GM21825 (cell line): ENCODE measurements around the gene C1S.
"Not testable (repeated sequence)": the region's sequence is repeated elsewhere in the genome, so short reads cannot be mapped to it uniquely, and the experiment has no call there.

Source experiments
- ATAC-seq: cut with Tn5 transposase; IDR thresholded peaks from one replicate; pipeline ENCODE4 v1.9.1; 2021; ENCODE audit warnings: mild to moderate bottlenecking, moderate library complexity; ENCODE audit not compliant: unreplicated experiment

Gene C1S

DNA sequence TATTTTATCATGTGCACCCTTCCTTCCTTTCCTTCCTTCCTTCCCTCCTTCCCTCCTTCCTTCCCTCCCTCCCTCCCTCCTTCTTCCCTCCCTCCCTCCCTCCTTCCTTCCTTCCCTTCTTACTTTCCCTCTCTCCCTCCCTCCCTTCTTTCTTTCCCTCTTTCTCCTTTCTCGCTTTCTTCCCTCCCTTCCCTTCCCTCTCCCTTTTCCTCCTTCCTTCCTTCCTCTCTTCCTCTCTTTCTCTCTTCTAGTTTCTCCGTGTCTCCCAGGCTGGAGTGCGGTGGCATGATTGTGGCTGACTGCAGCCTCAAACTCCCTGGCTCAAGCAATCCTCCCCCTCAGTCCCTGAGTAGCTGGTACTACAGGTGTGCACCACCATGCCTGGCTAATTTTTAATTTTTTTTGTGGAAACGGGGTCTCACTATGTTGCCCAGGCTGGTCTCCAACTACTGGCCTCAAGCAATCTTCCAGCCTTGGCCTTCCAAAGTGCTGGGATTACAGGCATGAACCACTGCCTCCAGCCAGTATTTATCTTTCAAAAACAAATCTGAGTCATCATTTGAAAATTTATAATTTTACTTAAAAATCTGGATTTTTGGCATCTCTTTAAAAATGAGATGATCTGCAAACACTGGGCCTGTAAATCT lies 40.7 kb downstream of the C1S start:
- ATAC-seq: no peak

DNA sequence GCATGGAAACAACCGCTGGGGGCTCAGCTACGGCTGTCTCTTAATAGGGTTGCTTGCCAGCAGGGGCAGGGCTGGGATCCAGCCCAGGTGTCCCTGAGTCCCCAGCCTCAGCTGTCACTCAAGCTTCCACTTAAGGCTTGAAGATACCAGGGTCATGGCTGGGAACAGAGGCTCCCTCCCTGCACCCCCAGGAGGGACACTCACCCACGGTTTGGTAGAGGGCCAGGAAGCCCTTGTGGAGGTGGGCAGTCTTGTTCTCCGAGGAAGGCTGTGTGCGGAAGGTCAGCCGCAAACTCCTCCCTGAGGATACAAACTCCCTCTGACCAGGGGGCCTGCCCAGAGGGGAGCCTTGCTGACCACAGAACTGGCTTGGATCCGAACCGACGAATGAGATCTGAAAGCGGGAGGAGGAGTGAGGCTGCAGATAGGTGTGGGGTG lies 41.2 kb downstream of the C1S start:
- ATAC-seq: no peak

DNA sequence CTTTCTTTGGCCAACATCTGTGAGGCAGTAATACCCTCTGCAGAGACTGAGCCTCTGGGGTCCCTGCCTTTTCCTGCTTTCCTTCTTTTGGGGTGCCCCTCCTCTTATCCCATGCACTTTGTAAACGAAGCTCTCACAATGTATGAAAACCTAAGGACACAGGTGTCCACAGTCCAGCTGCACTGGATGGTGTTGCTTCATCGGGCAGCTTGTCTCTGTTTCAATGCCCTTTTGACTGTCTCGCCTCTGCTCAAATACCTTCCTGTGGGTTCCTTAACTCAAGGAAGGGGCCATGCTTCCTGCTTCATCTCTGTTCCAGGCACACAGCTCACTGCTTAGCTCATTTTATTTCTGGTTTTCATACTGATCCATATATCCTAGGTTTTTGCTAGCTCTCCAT lies 42.1 kb downstream of the C1S start:
- no peak for ATAC-seq

DNA sequence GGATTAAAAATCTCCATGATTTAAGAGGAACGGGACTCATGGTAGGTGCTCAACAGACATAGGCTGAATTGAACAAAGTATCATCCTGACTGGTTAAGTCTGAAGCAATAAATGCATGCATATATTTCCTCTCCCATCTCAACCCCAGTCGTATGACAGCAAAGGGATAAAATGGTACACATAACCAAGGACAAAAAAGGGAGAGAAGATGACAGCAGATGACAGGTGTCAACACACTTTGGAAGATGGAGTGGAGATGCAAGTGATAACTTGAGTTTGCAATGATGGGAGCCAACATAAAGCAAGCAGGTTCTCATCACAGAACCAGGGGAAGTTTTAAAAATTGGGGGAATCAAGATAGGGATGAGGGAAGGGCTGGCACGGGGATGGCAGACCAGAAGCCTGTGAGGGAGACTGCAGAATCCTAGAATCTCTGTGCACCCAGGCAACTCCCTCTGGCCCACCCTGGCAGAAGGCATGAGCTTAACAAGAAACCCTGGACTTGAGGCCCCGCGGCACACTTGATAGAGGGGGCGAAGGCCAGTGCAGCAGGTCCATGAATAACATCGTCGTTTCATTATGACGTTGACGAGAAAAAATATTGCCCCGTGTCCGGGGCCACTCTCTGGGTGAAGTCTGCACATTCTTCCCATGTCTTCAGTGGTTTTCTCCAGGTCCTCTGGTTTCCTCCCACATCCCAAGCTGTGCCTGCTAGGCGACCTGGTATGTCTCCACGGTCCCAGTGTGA lies 43.5 kb downstream of the C1S start:
- no peak for ATAC-seq

DNA sequence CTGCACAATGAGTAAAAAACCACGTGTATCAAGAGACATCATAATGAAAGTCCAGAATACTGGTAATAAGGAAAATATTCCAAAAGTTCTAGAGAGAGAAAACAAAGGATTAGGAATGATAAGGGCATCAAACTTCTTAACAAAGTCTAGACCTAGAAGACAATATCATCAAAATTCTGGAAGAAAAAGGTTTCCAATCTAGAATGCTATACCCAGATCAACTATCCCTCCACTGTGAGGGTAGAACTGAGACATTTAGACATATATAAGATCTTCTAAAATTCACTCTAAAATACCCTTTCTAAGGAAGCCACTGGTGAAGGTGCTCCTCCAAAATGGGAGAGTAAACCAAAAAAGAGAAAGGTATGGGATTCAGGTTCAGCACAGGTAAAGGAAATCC lies 45.6 kb downstream of the C1S start:
- ATAC-seq: no peak

DNA sequence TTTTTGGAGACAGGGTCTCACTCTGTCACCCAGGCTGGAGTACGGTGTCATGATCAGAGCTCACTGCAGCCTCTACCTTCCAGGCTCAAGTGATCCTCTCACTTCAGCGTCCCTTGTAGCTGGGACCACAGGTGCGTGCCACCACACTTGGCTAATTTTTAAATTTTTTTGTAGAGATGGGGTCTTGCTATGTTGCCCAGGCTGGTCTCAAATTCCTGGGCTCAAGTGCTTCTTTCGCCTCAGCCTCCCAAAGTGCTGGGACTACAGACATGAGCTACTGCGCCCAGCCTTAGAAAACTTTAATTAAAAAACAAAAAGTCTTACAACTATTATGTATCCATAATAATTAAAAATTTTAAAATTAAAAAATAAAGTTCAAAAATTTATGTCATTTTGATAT lies 46.7 kb downstream of the C1S start:
- ATAC-seq: not testable (repeated sequence)

DNA sequence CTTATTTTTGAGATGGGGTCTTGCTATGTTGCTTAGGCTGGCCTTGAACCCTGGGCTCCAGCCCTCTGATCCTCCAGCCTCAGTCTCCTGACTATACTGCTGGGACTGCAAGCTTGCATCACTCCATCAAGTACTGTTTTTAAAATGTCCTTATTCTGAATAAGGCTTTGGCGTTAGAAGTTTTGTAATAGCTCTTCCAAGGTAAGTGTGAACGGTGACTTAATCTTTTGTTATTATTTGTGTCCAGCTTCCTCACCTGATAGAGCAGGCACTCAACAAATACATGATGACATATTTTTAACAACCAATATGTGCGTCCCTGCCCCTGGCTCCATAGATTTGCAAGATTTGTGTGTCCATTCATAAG lies 47.1 kb downstream of the C1S start:
- no peak for ATAC-seq

DNA sequence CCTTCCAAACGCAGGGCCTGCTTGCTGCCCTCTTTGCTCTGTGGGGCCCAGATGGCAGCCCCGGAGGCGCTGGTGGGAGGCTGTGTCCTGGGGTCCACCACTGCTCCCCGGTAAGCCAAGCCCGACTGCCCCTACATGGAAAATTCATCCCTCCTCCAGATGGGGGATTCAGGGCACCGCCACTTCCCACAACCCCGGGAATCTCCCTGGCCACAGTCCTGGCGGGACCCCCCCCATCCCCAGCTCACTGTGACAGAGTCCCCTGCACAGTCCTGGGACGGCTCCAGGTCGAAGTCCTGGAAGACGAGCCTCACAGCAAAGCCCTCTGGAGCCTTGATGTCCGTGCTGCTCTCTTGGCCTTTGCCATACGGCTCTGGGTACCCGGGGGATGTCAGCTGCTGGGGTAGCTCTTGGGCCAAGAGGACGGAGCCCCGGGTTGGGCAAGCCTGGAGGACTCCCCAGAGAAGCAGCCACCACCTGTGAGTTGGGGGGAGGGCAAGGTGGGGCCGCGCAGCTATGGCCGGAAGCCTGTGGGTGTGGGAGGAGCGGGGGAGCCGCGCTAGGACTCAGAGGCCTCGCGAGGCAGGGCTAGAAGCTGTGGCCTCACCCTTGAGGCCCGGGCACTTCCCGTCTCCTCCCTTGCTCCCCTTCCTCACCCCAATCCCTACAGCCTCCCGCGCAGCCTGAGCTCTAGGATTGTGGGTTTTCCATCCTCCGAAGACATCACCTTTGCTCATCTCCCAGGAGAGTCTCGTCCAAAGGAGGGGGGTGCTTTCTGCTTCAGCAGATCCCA lies 47.7 kb downstream of the C1S start:
- peak; percentile 90 for ATAC-seq

DNA sequence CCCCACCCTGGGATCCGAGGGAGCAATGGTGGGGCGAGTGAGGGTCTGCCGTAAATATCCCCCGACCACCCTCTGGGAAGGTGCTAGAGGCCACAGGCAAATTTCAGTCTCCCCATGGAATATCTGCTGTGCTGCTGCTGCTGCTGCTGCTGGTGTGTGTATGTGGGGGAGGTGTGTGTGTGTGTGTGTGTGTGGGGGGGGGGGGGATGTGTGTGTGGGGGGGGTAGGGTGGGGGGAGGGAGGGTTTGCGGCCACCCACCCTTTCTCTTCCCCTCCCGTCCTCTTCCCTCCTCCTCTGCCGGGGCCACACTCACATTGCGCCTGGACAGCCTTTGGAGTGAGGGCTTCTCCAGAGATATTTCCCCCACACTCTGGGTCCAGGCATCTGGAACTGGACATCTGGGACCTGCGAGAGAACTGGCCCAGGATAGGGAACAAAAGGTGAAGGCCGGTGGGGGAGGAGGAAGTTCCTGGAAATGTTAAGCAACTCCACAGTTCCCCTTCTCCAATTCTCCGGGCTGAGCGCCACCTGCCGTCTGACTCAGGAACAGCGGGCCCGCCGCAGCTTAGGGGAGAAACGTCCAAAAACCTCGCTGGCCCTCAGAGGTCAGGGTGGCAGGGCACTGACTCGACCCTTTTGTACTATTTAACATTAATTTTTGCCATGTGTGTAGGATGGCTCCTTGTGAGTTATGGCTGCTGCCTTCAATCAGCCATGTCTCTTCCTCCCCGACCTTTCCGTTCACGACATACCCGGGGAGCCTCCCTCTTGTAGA lies 48.5 kb downstream of the C1S start, which contains the start of gene C1RL:
Gene C1RL (minus strand): TSS at position 419 of the 776 bp plus-strand sequence. CDS start 34 bp downstream, at position 385.
- ATAC-seq: no peak

DNA sequence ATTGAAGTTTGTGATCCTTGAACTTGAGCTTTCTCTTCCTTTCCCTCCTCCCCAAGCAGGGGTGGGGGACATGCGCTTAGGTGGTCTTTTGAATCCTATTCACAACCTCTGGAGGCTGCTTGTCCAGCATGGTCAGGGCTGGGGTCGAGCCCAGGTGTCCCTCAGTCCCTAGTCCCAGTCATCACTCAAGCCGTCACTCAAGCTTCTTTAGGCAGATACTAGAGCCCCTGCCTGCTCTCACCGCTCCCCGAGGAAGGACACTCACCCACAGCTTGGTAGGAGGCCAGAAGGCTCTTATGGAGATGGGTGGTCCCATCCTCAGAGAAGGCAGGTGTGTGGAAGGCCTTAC lies 49.0 kb downstream of the C1S start:
- no peak for ATAC-seq

DNA sequence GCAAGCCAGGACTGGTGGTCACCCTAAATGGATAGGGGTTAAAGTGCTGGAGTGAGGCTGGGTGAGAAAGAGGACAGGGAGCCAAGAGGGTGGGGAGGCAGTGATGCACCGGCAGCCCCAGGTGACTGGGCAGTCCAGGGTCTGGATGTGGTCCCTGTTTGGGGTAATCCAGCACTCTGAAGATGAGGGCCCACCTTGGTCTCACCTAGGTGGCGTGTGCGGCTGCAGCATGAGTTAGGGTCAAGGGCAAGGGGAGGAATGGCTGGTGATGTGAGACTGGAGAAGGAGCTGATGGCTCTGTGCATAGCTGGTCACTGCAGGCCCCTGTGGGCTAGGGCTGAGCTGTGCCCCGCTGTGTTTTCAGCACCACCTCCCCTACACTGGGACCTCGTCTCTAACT lies 50.1 kb downstream of the C1S start:
- no peak for ATAC-seq

DNA sequence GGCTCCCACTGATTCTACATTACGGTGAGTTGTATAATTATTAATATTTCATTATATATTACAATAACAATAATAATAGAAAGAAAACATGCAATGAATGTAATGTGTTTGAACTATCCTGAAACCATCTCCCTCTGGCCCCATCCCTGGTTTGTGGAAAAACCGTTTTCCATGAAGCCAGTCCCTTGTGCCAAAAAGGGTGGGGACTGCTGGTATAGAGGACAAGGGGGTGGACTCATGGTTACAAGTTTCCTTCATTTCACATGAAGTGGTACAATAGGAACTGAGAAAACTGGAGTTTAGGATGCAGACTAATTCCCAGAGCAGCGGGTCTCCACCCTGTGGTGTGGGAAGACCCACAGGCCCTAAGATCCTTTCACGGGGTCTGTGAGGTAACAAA lies 51.5 kb downstream of the C1S start:
- ATAC-seq: no peak

DNA sequence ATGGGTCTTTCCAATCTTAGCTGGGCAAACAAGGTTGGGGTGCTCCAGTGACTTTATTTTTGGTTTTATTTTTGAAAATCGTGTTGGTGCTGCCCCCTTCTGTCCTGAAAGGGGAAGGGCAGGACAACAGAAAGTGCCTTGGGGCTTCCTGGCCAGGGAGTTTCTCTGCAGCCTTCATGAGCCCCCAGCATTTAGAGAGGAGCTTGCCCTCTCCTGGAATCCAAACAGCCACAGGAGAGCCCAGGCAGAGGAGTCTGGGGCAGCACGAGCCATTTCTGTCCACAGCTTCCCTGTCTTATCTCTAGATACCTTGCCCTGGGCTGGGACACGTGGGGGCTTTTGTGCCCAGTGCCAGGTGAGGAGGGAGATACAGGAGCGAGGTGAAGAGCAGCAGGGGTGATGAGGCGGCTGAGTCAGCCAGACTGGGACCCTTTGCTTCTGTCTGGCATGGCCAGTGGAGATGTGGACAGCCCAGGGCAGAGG lies 52.9 kb downstream of the C1S start:
- no peak for ATAC-seq

DNA sequence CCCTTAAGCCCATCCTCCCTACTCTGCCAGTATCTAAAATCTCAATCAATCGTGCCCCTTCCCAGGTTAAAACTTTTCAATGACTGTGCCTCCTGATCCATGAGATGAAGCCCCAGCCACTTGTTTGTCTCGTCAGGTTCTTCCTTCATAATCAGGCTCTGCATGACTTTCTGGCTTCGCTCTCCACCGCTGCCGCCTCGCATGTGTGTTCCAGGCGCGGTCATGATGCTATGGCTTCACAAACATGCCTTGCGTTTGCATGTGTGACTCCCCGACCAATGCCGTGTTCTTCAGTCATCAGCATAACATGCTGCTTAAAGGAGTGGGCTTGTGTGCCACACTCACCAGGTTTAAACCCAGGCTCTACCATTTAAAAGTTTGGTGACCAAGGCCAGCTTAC lies 53.5 kb downstream of the C1S start:
- ATAC-seq: no peak

DNA sequence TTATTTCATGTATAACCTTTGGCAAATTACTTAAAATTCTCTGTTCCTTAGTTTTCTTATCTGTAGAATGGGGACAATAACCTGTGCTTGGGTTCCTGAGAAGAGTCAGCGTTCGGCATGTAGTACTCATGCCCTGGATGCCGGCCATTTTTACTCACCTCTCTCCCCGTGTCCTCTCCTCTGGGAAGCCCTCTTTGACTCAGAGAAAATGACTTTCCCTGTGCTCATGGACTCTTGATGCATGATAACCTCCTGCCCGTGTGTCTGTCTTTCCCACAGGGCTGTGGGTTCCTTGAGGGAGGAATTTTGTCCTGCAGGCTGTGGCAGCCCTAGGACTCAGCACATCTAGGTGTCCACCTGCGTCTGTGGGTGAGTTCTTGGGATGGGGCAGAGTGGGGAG lies 54.3 kb downstream of the C1S start:
- no peak for ATAC-seq

DNA sequence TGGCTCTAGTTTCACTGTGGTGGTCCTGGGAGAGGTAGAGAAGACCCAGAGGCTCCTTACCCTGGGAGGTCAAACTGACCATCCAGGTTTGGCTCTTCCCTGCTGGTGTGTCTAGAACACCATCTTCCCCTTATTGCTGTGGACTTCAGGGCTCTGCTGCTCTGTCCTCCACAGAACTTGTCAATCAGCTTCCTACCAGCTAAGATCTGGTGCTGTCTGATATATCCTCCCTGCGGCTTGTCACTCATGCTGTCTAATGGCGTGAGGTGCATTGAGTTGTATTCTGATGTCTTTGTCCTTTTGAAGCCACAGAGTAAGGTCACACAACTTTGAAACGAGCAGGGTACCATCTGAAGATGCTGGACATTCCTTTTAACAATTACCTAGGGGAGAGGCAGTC lies 55.7 kb downstream of the C1S start:
- ATAC-seq: no peak

DNA sequence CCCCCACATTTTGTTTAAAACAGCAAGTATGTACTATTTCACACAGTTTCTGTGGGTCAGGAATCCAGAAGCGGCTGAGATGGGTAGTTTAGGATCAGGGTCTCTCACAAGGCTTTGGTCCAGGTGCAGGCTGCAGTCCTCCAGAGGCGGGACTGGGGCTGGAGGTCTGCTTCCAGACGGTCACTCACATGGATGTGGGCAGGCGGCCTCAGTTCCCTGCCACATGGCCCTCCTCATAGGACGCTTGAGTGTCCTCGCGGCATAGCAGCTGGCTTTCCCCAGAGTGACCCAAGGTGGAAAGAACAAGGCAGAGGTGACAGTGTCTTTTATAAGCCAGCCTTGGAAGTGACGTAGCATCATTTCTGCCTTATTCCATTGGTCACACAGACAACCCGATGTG lies 56.4 kb downstream of the C1S start:
- no peak for ATAC-seq

DNA sequence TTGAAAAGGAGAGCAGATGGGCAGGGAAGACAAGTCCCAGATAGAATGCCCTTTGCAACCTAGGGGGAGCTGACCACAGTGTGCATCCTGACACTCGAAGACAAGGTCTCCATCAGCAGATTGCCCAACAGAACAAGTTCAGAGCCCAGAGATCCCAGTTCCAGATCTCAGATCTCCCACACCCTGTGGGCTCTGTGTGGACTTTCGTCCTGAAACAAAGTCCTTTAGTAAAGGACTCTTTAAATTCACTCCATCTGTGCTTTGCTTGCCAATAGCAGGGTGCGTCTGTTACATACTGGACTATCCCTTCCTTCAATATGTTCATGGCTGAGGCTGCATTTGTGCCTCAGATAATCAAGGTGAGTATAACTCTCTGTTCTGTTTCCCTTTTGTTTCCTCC lies 57.2 kb downstream of the C1S start:
- ATAC-seq: no peak

DNA sequence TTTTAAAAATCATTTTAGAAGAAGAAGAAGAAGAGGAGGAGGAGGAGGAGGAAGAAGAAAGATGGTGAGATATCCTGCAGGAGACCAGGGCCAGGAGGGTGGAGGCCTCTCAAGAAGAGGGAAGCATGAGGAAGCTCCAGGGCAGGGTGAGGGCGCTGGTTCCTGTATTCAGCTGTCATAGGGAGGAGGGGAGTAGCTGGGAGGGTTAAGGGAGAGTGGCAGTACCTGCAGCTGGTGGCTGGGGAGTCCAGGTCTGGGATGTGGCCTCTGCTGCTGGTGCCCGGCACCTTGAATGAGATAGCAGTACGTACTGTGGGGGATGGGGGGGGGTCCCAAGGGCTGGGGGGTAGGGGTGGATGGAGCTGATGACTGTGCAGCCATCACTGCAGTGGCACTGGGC lies 58.4 kb downstream of the C1S start:
- ATAC-seq: no peak

DNA sequence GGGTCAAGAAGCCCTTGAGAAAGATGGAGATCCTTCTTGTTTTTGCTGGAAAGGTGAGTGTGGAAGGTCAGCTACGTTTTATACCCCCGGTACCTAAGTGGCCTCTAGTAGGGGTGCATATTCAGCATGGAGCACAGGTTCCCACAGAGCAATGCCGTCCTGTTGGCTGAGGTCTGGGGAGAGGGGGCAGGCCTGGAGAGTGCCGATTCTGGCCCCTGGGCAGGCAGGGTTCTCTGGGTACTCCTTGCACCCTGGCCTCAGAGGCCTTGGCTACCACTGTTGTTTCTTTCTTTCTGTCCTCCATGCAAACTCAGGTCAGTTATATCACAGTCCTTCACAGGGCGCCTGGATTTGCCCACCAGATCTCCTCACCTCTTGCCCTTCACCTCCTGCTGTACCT lies 59.6 kb downstream of the C1S start:
- ATAC-seq: no peak
